ENCODE data around the gene STH.

GRCh38 chr17:45993962-45994627, 5.0 kb upstream of the STH start:
- no peak for TF ChIP-seq CTCF (IDR thresholded peaks at IDR 0.05)
- TF ChIP-seq POLR2A (IDR thresholded peaks at IDR 0.05) = no peak
- no peak for TF ChIP-seq POLR2AphosphoS5 (IDR thresholded peaks at IDR 0.05)

Measured in breast epithelium (tissue), 3 donors.